Occipital lobe (tissue), 2 donors: ENCODE measurements around the gene BAIAP2L1. TPM values are rescaled to one million over a fixed set of nuclear protein-coding genes. Genes with fewer than 3 reads are reported as not detected.
"Not testable (repeated sequence)": the region's sequence is repeated elsewhere in the genome, so short reads cannot be mapped to it uniquely, and the experiment has no call there.

ENCODE experiments used
- DNase-seq: peaks from one replicate; lab custom pipeline; 2025; lab: John Stamatoyannopoulos, UW
- total RNA-seq: library from RNA; depleted of rRNA; stranded (reverse); fragments of >200 nt; gene quantifications from one replicate; pipeline ENCODE4 v1.2.3, GENCODE V29; 2014

The BAIAP2L1 gene
- total RNA-seq, 1 donor from 2014 or later = 0.16 TPM

DNA sequence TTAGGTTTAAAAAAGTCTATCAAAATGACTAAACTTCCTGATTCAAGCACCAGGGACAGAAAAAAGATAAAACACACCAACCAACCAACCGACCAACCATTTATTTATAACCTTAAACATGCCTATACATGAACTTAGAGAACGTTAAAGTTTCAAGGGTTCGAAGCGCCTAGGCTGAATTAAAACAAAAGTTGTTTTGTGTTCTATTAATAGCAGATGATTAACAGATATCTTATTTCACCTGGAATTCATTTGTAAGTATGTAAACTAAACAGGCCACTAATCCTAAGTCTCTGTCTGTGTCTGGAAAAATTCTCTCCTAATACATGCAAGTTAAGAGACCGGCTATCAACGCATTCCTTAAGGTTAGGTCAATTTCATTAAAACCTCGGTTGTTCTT is 1.4 kb downstream of the BAIAP2L1 start:
- DNase-seq = no peak

DNA sequence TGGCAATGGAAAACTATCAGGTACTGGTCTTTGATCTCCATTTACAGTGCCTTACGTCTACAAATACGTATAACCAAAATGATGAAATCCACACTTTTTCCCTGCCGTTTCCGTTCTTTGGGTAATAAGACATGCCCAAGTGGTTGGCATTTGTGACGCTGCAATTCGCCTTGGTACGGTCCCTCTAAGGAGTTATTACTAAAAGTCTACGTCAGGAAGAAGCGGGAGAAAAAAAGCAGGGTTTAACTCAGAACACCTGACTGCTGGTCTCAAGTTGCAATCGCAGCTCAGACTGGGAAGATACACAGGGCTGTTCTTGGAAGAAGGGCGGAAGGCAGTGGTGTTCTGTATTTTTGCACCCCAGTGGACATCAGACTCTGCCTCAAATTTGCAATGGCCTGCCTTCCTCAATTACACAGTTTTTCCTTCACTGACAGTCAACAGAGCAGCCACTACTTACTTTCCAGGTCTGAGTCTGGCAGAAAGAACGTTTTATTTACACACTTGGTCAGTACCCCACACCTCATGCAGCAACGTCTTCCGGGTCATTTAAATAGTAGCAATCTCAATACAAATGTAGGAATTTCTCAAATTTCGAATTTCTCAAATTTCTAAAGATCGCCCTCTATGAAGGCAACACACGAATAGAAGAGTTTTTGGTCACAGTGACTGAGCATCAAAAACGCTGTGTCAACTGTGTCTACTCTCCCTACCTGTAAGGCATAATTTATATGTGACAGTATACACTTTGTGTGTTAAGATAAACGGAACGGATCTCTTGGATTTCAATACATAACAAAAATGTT is 2.1 kb downstream of the BAIAP2L1 start:
- no peak for DNase-seq

DNA sequence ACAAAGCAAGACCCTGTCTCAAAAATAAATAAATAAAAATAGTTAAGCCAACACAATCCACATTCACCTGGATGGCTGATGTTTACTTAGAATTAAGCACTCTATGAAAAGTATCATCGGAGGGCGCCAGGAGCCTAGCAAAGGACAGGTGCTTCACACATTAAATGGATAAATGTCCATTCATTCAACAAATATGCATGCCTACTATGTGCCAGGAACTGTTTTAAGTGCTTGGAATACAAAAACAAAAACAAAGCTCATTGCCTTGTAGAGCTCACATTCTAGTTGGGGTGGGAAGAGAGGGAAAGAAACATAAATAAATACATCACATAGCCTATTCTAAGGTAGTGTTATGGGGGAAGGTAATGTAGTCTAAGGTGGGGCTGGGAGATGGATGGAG is 4.1 kb downstream of the BAIAP2L1 start:
- no peak for DNase-seq

DNA sequence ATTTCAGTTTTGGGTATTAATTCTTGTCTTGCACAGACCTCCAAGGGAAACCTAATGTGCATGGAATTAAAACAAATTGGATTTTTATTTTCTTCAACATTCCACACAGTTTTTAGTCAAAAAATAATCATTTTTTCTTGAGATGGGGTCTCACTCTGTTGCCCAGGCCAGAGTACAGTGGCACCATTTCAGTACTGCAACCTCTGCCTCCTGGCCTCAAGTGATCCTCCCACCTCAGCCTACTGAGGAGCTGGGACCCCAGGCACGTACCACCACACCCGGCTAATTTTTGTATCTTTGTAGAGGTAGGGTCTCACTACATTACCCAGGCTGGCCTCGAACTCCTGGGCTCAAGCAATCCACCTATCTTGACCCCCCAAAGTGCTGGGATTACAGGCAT is 4.9 kb downstream of the BAIAP2L1 start:
- DNase-seq = no peak

DNA sequence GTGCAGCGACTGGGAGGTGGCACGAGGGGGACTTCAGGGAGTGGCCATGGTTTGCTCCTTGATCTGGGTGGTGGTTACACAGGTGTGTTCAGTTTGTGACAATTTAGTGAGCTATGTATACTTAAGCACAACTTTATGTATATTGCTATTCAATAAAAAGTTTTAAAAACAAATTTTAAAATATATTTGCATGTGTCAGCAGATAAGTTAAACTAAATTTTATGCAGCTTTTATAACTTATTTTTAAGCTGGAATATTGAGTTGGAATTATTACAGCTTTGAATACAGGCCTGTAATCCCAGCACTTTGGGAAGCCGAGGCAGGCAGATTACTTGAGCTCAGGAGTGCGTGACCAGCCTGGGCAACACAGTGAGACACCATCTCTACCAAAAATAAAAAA is 5.4 kb downstream of the BAIAP2L1 start:
- no peak for DNase-seq

DNA sequence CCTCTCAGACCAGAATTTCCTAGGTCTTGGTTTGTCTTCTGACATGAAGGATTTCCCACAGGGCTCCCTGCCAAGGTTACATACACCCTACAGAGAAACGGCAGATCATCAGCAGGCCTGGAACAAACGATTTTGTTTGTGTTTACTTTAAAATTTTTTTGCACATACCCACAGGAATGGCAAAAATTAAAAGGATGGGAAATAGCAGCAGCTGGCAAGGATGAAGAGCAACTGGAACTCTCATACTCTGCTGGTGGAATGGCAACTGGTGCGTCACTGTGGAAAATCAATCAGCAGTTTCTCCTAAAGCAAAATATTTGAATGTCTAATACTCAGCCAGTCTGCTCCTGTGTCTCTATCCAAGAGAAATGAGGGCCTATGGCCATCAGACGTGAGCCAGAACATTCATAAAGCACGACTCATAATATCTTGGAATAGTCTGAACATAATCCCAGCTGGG is 6.5 kb downstream of the BAIAP2L1 start:
- no peak for DNase-seq

DNA sequence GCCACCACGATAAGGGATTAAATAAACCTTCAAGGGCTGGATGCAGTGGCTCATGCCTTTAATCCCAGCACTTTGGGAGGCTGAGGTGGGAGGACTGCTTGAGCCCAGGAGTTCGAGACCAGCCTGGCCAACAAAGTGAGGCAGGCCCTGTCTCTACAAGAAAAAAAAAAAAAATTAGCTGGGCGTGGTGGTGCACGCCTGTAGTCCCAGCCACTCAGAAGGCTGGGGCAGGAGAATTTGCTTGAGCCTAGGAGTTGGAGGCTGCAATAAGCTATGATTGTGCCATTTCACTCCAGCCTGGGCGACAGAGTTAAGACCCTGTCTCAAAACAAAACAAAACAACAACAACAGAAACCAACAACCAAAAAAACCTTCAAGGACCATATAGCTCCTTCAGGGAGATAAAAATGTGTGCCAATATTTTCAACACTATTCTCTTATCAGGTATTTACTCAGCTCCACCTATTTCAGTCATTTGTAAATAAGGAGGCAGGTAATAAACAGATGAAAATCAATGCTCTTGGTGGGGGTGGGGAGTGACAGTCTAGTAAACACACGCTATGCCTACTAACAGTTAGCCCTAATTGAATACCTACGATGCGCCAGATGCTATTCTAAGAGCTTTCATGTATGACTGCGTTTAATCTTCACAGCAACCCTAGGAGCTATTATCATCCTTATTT is 13.2 kb downstream of the BAIAP2L1 start:
- no peak for DNase-seq

DNA sequence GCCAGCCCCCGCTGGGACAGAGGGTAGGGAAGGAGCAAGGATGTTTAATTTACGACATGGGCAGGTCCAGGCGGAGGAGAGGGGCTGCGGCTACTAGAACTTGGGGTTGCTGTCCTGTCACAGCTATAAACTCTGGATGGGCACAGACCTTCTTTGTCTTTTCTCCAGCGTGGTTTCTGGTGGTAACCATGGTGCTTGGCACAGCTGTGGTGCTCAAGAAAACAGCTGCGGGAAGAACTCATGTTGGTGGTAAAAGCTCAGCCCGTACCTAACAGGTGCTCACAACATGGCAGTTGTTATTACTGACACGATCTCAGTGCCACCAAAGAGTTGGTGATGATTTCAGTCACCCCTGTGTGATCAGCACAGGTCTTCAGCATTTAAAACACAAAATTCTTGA is 13.8 kb downstream of the BAIAP2L1 start:
- DNase-seq = no peak

DNA sequence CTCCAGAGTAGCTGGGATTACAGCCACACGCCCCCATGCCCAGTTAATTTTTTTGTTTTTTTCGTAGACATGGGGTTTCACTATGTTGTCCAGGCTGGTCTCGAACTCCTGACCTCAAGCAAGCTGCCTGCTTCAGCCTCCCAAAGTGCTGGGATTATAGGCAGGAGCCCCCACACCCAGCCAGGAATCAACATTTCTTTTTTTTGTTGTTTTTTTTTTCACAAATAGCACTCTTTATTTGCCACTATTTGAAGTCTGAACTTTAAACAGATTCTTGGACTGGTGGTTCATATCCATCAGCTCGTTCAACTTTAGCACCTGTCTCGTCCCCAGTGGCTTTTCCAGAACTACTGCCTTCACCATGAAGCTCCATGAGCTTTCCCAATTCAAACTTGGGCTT is 15.4 kb downstream of the BAIAP2L1 start:
- not testable (repeated sequence) for DNase-seq

DNA sequence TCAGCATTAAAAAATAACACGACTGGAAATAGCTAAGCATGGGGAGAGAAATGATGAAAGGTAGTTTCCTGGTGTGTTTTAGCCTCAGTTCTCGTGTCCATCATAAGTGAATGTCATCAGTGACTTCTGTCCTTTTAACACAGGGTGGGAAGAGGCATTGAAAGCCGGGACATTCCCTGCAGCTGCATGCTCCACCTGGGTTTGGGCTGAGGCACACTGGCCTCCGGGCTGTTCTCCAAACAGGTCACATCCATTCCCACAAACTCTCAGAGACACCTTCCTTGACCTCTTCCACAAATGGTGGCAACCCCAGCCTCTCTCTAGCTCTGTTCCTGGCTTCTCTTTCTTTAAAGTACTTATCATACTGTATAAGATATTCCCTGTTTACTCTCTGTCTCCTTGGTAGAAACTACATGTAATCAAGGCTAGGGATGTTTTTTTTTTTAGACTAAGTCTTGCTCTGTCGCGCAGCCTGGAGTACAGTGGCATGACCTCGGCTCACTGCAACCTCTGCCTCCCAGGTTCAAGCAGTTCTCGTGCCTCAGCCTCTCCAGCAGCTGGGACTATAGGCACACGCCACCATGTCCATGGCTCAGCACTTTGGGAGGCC is 22.6 kb downstream of the BAIAP2L1 start:
- no peak for DNase-seq

DNA sequence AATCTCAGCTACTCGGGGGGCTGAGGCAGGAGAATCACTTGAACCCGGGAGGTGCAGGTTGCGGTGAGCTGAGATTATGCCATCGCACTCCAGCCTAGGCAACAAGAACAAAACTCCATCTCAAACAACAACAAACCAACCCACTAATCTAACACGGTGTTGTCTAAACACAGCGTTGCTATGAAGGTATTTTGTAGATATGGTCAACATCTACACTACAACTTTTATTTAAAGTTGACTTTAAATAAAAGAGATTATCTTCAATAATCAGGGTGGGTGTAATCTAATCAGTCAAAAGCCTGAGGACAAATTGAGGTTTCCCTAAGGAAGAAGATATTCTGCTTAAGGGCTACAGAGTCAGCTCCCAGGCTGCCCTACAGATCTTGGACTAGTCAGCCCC is 24.2 kb downstream of the BAIAP2L1 start:
- DNase-seq = no peak

DNA sequence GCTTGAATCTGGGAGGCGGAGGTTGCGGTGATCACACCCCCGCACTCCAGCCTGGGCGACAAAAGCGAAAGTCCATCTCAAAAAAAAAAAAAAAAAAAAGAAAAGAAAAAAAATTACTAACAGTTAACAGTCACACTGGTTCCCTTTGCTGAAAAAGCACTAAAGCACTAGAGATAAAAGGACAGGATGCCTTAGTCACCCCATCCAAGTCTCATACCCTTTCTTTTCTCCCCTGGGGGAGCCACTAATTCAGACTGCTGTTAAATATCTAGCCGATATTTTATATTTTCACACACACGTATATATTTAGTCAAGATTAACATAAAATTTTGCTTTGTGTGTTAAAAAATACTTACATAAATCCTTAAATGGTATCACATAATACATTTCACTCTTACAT is 25.2 kb downstream of the BAIAP2L1 start:
- DNase-seq = no peak

DNA sequence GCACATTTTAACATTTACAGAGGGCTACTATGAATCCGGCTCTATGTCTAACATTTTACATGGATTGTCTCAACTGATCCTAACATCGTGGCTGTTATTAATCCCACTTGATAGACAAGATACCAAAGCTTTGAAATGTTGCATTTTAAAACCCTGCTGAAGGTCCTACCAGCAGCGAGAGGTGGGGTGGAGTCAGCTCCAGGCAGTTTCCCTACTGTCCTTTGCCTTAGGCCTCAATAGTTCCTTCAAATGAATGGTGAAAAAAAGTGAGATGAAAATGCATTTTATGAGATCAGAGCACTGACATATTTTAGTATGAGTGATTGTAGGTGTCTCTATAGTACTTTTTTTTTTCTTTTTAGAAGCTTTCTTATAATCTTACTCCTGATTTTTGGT is 26.6 kb downstream of the BAIAP2L1 start:
- DNase-seq = no peak

DNA sequence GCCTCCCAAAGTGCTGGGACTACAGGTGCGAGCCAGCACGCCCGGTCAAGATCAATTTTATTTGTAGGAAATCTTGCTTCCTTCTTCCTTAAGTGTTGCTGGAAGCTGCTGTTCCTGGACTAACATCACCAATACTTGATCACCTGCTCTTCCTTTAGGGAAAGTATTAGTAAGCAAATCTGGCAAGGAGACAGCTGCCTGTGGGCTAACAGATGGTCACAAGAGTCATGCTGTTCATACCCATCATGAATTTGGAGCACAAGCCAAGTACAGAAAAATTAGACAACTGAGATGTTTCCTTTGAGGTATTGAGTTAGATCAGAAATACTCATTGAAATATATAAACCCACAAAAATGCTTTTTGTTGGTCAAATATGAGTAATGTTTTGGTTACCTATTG is 27.9 kb downstream of the BAIAP2L1 start:
- DNase-seq = no peak

DNA sequence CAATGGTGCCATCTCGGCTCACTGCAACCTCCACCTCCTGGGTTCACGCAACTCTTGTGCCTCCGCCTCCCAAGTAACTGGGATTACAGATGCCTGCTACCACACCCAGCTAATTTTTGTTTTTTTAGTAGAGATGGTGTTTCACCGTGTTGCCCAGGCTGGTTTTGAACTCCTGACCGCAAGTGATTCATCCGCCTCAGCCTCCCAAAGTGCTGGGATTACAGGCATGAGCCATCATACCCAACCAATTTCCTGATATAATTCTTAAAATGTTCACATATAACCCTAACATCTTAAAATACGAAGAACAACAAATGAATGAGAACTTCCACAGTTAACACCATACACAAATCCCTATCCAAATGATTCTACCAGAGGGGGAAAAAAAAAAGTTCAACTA is 31.2 kb downstream of the BAIAP2L1 start:
- DNase-seq = no peak

DNA sequence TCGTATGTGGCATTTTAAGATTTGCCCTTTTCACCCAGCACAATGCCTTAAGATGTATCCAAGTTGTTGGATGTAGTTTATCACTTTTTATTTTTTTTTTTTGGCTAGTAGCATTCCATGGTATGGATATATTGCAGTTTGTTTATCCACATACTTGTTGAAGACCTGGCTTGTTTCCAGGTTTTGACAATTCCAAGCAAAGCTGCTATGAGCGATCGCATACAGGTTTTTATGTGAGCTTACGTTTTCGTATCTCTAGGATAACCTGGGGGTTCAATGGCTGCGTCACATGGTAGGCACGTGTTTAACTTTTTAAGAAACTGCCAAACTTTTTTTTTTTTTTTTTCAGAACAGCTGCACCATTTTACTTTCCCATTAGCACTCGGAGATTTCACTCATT is 32.2 kb downstream of the BAIAP2L1 start:
- DNase-seq = no peak

DNA sequence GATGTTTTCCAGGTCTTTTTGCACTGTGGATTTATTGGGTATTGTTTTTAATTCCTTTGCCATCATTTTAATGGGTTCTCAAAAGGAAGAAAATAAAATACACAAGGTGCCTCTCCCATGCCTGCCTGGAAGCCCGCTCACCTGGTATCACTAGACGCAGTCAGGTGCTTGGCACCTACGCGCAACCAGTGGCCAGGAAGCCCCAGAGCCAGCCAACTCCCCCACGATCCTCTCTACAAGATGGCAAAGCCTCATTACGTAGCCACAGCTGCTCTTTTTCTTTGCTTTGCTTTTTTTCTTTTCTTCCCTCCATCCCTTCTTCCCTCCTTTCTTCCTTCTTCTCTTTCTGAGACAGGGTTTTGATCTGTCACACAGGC is 34.3 kb downstream of the BAIAP2L1 start:
- no peak for DNase-seq

DNA sequence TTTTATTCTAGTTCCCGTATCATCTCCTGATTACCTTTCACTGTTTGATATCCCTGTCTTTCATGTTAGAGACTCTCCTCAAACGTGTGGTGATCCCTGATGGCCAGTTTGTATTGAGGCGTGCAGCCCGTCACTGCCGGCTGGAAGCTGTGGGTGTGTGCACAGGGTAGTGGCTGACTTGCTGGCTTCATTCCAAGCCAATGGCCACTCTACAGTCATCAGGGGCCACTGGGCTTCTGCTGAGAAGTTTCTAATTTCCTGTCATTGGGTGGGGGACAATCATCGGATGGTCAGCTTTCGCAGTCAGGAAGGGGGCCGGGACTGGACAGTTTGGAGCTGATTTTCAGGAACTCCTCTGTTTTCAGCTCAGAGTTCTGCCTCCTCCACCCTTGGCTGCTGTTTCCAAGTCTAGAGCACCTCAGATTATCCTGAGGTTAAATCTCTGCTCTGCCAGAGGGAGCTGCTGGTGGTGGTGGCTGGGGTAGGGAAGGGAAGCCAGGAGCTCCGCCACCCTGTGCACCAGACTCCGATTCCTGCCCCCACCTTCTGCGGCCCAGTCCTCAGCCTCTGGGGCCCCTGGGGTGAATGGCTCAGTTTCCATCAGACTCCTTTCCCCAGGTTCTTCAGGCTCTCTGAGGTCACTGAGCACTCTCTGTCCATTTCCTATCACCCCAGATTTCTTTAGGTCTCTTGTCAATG is 34.9 kb downstream of the BAIAP2L1 start:
- no peak for DNase-seq

DNA sequence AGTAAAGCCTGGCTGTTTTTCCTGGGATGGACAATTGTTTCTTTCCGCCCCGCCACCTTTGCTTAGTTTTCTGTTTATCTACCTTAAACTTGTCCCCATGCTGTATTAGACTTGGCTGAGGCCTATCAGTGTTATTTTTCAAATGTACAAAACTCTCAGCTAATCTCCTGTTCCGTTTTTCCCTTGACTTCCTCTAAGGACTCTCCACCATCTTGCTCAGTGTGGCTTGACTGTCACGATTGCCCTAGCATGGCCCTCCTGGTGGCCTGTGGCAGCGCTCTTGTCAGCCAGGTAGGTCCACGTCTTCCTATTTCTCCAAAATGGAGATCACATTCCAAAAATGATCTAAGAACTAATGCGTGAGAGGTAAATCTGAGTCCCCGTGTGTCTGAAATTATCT is 36.7 kb downstream of the BAIAP2L1 start:
- no peak for DNase-seq

DNA sequence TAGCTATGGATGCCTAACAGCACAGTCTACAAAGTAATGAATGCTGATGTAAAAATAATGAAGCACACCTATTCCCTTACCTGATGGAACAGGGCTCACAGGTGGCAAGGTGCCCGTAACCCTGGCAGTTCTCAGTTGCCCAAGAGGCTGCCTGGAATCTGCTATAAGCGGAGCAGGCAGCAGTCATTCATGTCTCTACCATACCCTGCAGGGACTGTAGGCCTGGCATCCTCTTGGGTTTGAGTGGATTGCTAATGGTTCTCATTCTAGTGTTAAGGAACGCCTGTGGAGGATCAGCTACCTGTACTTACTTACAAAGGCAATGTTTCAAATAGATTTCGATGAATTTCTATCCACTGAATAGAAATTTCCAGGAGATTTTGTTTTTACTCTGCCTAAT is 38.4 kb downstream of the BAIAP2L1 start:
- DNase-seq = no peak

DNA sequence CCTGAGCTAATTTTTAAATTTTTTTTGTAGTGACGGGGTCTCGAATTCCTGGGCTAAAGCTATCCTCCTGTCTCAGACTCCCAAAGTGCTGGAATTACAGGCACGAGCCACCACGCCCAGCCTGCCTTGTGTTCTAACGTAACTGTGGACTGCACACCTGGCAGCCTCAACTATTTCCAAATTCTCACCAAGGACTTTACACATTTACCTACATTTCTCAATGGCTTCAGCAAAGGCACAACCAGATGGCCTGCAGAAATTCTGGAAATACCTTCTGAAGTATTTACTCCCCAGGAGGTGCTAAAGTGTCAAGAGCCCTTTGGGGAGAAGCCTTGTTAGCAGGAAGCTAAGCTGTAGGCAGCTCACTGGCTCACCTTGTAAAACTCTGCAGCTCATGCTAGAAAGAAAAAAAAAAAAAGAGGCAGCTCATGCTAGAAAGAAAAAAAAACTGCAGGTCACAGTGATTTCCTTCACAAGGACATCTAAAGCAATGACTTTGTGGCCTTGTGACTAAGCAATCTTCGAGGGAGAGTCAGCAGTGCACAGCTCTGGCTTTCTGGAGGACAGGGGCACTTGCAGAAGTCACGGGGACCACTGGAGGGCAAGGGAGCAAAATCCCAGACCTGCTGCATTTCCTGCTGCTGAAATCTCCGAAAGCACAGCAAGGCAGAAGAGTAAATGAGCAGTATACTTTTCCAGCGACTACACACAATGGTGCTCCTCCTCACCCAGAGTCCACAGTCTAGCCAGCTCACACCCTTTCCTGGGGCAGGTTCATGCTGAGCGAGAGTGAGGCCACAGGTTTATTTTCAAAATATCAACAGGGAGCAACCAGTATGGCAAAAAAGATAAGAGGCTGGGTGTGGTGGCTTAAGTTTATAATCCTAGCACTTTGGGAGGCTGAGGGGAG is 40.4 kb downstream of the BAIAP2L1 start:
- DNase-seq = no peak
